ENCODE results near the gene PEPD. TPM values are rescaled to one million over a fixed set of nuclear protein-coding genes. Genes with fewer than 3 reads are reported as not detected.
A peak's percentile ranks its signal among the peaks of the same experiment; 100 is the strongest.

The PEPD gene
- polyA plus RNA-seq, 1 donor from 2014 or later, result 43.9 TPM

DNA sequence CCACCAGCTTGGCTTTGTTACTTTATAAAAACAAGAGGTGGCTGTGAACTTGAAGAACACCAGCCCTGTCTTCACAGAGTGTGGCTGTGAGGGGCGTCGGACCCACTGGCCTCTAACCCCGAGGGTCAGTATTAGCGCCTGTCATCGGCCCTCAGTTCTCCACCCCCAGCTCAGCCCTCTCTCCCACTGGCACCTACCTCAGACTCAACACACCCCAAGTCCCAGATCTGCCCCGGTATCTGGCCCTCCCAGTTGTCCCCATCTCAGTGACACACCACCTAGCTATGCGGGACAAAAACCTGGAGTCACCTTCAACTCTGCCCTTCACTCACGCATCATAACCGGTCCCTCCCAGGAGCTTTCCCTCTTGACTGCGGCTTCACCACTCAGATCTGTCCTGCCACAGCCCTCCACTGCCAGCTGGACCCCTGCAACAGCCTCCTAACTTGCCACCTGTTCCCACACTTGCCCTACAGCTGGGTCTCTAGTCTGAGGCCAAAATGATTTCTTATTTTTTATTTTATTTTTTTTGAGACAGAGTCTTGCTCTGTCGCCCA, 45.4 kb downstream of the PEPD start:
- H3K36me3 ChIP-seq (ENCODE audit: insufficient read depth, low read length), result peaks cover 4% of the 10 kb centered on the region
- H3K79me2 ChIP-seq (replicated peaks; ENCODE audit: insufficient read depth, low read length), result no peaks in the 10 kb centered on the region
- no peak overlapping the region for H3K9ac ChIP-seq (ENCODE audit: low read length)
- no peaks in the 10 kb centered on the region for H3K27me3 ChIP-seq (ENCODE audit: insufficient read depth, low read depth, low read length)
- H4K20me1 ChIP-seq (ENCODE audit: insufficient read depth), result no peaks in the 10 kb centered on the region
- no peak overlapping the region for H2AFZ ChIP-seq (ENCODE audit: low read depth, low read length)
- TF ChIP-seq SMC3 (conservative IDR thresholded peaks at IDR 0.05; ENCODE audit: poor library complexity) (no peak), EZH2 (IDR thresholded peaks at IDR 0.05; ENCODE audit: borderline replicate concordance, insufficient read depth, low read length, poor library complexity, severe bottlenecking) (no peak), EP300 (conservative IDR thresholded peaks at IDR 0.05; ENCODE audit: poor library complexity, severe bottlenecking) (no peak), RAD21 (conservative IDR thresholded peaks at IDR 0.05) (no peak), TAF1 (IDR thresholded peaks at IDR 0.05; ENCODE audit: low read depth) (no peak), POLR2AphosphoS5 (IDR thresholded peaks at IDR 0.05) (no peak), MXI1 (conservative IDR thresholded peaks at IDR 0.05; ENCODE audit: poor library complexity, severe bottlenecking) (no peak)
- TF ChIP-seq, protein P1, sequence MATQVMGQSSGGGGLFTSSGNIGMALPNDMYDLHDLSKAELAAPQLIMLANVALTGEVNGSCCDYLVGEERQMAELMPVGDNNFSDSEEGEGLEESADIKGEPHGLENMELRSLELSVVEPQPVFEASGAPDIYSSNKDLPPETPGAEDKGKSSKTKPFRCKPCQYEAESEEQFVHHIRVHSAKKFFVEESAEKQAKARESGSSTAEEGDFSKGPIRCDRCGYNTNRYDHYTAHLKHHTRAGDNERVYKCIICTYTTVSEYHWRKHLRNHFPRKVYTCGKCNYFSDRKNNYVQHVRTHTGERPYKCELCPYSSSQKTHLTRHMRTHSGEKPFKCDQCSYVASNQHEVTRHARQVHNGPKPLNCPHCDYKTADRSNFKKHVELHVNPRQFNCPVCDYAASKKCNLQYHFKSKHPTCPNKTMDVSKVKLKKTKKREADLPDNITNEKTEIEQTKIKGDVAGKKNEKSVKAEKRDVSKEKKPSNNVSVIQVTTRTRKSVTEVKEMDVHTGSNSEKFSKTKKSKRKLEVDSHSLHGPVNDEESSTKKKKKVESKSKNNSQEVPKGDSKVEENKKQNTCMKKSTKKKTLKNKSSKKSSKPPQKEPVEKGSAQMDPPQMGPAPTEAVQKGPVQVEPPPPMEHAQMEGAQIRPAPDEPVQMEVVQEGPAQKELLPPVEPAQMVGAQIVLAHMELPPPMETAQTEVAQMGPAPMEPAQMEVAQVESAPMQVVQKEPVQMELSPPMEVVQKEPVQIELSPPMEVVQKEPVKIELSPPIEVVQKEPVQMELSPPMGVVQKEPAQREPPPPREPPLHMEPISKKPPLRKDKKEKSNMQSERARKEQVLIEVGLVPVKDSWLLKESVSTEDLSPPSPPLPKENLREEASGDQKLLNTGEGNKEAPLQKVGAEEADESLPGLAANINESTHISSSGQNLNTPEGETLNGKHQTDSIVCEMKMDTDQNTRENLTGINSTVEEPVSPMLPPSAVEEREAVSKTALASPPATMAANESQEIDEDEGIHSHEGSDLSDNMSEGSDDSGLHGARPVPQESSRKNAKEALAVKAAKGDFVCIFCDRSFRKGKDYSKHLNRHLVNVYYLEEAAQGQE (IDR thresholded peaks at IDR 0.05; ENCODE audit: borderline replicate concordance), result no peak
- TF ChIP-seq, protein P2, sequence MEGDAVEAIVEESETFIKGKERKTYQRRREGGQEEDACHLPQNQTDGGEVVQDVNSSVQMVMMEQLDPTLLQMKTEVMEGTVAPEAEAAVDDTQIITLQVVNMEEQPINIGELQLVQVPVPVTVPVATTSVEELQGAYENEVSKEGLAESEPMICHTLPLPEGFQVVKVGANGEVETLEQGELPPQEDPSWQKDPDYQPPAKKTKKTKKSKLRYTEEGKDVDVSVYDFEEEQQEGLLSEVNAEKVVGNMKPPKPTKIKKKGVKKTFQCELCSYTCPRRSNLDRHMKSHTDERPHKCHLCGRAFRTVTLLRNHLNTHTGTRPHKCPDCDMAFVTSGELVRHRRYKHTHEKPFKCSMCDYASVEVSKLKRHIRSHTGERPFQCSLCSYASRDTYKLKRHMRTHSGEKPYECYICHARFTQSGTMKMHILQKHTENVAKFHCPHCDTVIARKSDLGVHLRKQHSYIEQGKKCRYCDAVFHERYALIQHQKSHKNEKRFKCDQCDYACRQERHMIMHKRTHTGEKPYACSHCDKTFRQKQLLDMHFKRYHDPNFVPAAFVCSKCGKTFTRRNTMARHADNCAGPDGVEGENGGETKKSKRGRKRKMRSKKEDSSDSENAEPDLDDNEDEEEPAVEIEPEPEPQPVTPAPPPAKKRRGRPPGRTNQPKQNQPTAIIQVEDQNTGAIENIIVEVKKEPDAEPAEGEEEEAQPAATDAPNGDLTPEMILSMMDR (IDR thresholded peaks at IDR 0.05; ENCODE audit: poor library complexity, severe bottlenecking), result no peak
- peaks cover 3% of the 10 kb centered on the region for H3K9me3 ChIP-seq (ENCODE audit: low read length)
- no peak overlapping the region for H3K27ac ChIP-seq (ENCODE audit: low read length)
- H3K9me2 ChIP-seq (ENCODE audit: insufficient read depth, low read length), result no peaks in the 10 kb centered on the region
- no peak overlapping the region for H3K4me3 ChIP-seq (ENCODE audit: low read length)
- no peaks in the 10 kb centered on the region for H3F3A ChIP-seq (ENCODE audit: insufficient read depth, low read length, poor library complexity, severe bottlenecking)
- no peak overlapping the region for H3K4me2 ChIP-seq (ENCODE audit: low read length)

DNA sequence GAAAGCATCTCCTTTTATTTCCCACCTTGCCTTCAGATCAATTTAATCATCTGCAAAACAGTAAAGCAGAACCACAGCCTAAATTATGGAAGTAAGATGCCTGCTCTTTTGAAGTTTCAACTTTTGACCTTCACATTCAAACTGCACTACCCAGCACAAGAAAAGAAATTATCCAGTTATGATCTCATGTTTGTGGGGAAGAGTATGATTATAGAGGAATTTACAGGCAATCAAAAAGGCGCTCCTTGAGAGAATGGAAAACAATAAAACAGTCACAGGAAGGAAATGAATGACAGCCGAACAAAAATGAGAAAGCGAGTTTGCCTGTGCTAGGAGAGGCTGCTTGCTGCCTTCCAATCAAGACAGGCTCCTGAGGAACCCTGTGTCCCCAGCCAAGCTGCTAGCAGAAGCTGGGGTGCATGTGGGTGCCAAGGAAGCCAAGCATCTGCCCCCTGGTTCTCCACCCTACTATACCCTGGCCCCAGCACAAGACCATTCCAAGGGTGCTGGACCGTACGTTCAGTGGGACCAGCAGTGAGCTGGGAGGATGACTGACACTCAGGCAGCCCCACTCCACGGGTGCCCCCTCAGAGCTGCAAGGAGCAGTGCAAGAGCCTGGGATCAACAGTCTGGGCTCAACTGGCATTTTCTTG, 47.8 kb downstream of the PEPD start:
- no peaks in the 10 kb centered on the region for H3K27me3 ChIP-seq (ENCODE audit: insufficient read depth, low read depth, low read length)
- H3K9me3 ChIP-seq (ENCODE audit: low read length), result peaks cover under 1% of the 10 kb centered on the region
- H3K79me2 ChIP-seq (replicated peaks; ENCODE audit: insufficient read depth, low read length), result no peaks in the 10 kb centered on the region
- no peak overlapping the region for H2AFZ ChIP-seq (ENCODE audit: low read depth, low read length)
- H3K4me2 ChIP-seq (ENCODE audit: low read length), result no peak overlapping the region
- peak overlapping the region; percentile 24 for H3K27ac ChIP-seq (ENCODE audit: low read length)
- no peak overlapping the region for H3K9ac ChIP-seq (ENCODE audit: low read length)
- peaks cover 4% of the 10 kb centered on the region for H3K36me3 ChIP-seq (ENCODE audit: insufficient read depth, low read length)
- TF ChIP-seq POLR2AphosphoS5 (IDR thresholded peaks at IDR 0.05) (no peak), TAF1 (IDR thresholded peaks at IDR 0.05; ENCODE audit: low read depth) (no peak), RAD21 (conservative IDR thresholded peaks at IDR 0.05) (no peak), SMC3 (conservative IDR thresholded peaks at IDR 0.05; ENCODE audit: poor library complexity) (no peak), EZH2 (IDR thresholded peaks at IDR 0.05; ENCODE audit: borderline replicate concordance, insufficient read depth, low read length, poor library complexity, severe bottlenecking) (no peak), MXI1 (conservative IDR thresholded peaks at IDR 0.05; ENCODE audit: poor library complexity, severe bottlenecking) (no peak)
- TF ChIP-seq, protein P2 (IDR thresholded peaks at IDR 0.05; ENCODE audit: poor library complexity, severe bottlenecking), result no peak
- no peaks in the 10 kb centered on the region for H4K20me1 ChIP-seq (ENCODE audit: insufficient read depth)
- H3F3A ChIP-seq (ENCODE audit: insufficient read depth, low read length, poor library complexity, severe bottlenecking), result no peaks in the 10 kb centered on the region
- no peaks in the 10 kb centered on the region for H3K9me2 ChIP-seq (ENCODE audit: insufficient read depth, low read length)
- no peak overlapping the region for H3K4me3 ChIP-seq (ENCODE audit: low read length)
